BJ (cell line): ENCODE data around the gene ADCY10. TPM values are rescaled to one million over a fixed set of nuclear protein-coding genes. Genes with fewer than 3 reads are reported as not detected.

ENCODE experiments used
- CTCF ChIA-PET: fragments of 350-600 bp; formaldehyde crosslinking; extraction: SDS; loops from one replicate; lab custom pipeline; 2021; ENCODE audit warnings: antibody characterized with exemption, inconsistent platforms; lab: Yijun Ruan, JAX
- POLR2A ChIA-PET: fragments of 300-600 bp; sonication (Branson Sonifier 250); formaldehyde crosslinking; extraction: SDS; loops from one replicate; lab custom pipeline; 2021; ENCODE audit warnings: antibody characterized with exemption; lab: Charles Lee
- DNase-seq: peaks from one replicate; pipeline ENCODE4 v3.0.0-alpha.2; 2011; ENCODE audit warnings: low read depth
- H3K27me3 ChIP-seq: 2 replicates; pipeline ENCODE4 v1.6.0; 2011; ENCODE audit warnings: low read length; ENCODE audit not compliant: control insufficient read depth, insufficient read depth
- H3K36me3 ChIP-seq: 2 replicates; pipeline ENCODE4 v1.5.1; 2011; ENCODE audit warnings: low read length; ENCODE audit not compliant: control insufficient read depth, insufficient read depth
- H3K4me3 ChIP-seq: 2 replicates; pipeline ENCODE4 v1.5.1; 2011; ENCODE audit warnings: low read depth, mild to moderate bottlenecking, control low read depth, low read length
- polyA plus RNA-seq: library from polyadenylated mRNA; depleted of rRNA; stranded (reverse); fragments of >200 nt; gene quantifications from 2 replicates; pipeline ENCODE4 v1.2.3, GENCODE V29; 2011; rRNA removed
- TF ChIP-seq, protein P1 (sequence below): IDR thresholded peaks from 2 replicates; pipeline ENCODE4 v1.5.1; 2011; ENCODE audit warnings: low read depth, mild to moderate bottlenecking, control low read depth, inconsistent platforms, low read length, moderate library complexity; ENCODE audit not compliant: insufficient read depth

Gene ADCY10
- polyA plus RNA-seq, 1 experiment, result 0.05 TPM

DNA sequence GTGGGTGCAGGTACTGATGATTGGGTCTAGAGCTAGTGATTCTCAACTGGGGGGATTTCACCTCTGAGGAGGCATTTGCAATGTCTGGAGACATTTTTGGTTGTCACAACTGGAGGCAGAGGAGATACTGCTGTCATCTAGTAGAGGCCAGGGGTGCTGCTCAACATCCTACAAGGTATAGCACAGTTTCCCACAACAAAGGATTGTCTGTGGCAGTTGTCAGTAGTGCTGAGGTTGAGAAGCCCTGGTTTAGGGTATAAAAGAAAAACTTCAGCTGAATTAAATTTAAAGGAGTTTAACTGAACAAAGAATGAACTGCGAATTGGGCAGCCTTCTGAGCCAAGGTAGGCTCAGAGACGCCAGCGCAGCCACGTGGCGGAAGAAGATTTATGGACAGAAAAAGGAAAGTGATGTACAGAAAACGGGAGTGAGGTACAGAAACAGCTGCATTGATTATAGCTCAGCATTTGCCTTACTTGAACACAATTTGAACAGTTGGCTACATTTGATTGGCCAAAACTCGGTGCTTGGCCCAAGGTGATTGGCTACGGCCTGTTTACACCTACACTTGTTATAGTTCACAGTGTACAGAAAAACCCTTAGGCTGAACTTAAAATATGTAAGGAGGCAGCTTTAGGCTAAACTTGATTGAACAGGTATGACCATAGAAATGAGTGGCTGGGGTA is 151.7 kb downstream of the ADCY10 start:
- ChIA-PET POLR2A (interaction anchor here (1.3 kb wide), 1 partner anchor 10 kb away, joined by 8 read pairs; no protein-coding TSS in a partner anchor), CTCF (interaction anchor here (0.8 to 1.3 kb wide), 4 partner anchors 8 to 41 kb away, joined by 3 read pairs; no protein-coding TSS in a partner anchor)

DNA sequence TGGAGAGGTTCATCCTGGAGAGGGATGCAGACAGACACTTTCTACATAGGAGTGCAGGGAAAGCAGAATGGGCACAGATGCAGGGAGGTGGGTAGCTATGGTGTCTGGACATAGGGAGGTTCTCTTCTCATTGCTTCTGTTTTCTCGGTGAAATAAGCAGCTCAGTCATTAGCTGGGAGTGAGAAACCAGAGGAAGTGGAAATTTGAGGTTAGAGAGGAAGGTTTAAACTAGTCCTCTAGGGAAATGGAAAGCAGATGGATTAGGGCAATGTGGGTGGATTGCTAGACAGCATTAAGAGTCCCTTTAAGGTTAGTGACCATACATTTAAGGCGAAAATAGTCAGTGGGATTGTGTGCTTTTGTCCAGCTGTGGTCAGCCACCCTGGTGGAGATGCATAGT is 152.5 kb downstream of the ADCY10 start:
- TF ChIP-seq, protein P1, sequence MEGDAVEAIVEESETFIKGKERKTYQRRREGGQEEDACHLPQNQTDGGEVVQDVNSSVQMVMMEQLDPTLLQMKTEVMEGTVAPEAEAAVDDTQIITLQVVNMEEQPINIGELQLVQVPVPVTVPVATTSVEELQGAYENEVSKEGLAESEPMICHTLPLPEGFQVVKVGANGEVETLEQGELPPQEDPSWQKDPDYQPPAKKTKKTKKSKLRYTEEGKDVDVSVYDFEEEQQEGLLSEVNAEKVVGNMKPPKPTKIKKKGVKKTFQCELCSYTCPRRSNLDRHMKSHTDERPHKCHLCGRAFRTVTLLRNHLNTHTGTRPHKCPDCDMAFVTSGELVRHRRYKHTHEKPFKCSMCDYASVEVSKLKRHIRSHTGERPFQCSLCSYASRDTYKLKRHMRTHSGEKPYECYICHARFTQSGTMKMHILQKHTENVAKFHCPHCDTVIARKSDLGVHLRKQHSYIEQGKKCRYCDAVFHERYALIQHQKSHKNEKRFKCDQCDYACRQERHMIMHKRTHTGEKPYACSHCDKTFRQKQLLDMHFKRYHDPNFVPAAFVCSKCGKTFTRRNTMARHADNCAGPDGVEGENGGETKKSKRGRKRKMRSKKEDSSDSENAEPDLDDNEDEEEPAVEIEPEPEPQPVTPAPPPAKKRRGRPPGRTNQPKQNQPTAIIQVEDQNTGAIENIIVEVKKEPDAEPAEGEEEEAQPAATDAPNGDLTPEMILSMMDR, result no peak
- H3K36me3 ChIP-seq, result no peaks in the 10 kb centered on the region
- CTCF ChIA-PET, result interaction anchor here (0.7 to 1.3 kb wide), 4 partner anchors 9 to 49 kb away, joined by 3 read pairs; no protein-coding TSS in a partner anchor
- H3K4me3 ChIP-seq, result no peak overlapping the region
- no peak for DNase-seq
- POLR2A ChIA-PET, result interaction anchor here (1.3 kb wide), 1 partner anchor 9 kb away, joined by 8 read pairs; no protein-coding TSS in a partner anchor
- H3K27me3 ChIP-seq, result no peaks in the 10 kb centered on the region

More for the DNA sequence above, 151.7 kb downstream of the ADCY10 start:
- Histone ChIP-seq H3K4me3 (no peak overlapping the region), H3K36me3 (no peaks in the 10 kb centered on the region), H3K27me3 (no peaks in the 10 kb centered on the region)
- TF ChIP-seq, protein P1, result no peak
- DNase-seq, result no peak

Other genes with a start within 250 kb of the ADCY10 start
- gene MPZL1, start 192.2 kb downstream of the ADCY10 start, polyA plus RNA-seq, result 79.1 and 125 TPM in 2 replicates
- gene DCAF6, start 22.5 kb upstream of the ADCY10 start, polyA plus RNA-seq, result 50.8 and 98.3 TPM in 2 replicates
- 24.2 and 47.9 TPM in 2 replicates for gene MPC2, start 22.9 kb upstream of the ADCY10 start, polyA plus RNA-seq
- gene GPR161, start 222.8 kb upstream of the ADCY10 start, polyA plus RNA-seq, result 14.7 and 20.4 TPM in 2 replicates